Activated CD8-positive, alpha-beta memory T cell treated with anti-CD3 and anti-CD28 coated beads for 36 hours (primary cell): ENCODE results near the gene SDK1. TPM values are rescaled to one million over a fixed set of nuclear protein-coding genes. Genes with fewer than 3 reads are reported as not detected.

Experiments
- CTCF ChIA-PET: fragments of 350-600 bp; sonication (Branson Sonifier 250); formaldehyde crosslinking; loops from one replicate; lab custom pipeline; 2021; ENCODE audit warnings: antibody characterized with exemption; lab: Charles Lee
- POLR2A ChIA-PET: fragments of 350-600 bp; sonication (Branson Sonifier 250); formaldehyde crosslinking; loops from one replicate; lab custom pipeline; 2021; ENCODE audit warnings: antibody characterized with exemption; lab: Charles Lee
- total RNA-seq, 2 experiments: library from RNA; stranded (reverse); gene quantifications; one replicate each; pipeline ENCODE4 v1.2.3, GENCODE V29; 2021

SDK1 gene
- under 1 TPM; 0.15 to 0.50 TPM for total RNA-seq

- CTCF ChIA-PET, result interaction anchor here (0.6 to 1.3 kb wide), 2 partner anchors 9 to 1123 kb away, joined by 3 to 4 read pairs; no protein-coding TSS in a partner anchor
- POLR2A ChIA-PET, result no interaction called here
Observed at GRCh38 chr7:3300651-3301448, at the start of gene SDK1. TSS of gene SDK1 (plus strand) at chr7:3301252. CDS start at chr7:3301587, 335 bp downstream.

DNA sequence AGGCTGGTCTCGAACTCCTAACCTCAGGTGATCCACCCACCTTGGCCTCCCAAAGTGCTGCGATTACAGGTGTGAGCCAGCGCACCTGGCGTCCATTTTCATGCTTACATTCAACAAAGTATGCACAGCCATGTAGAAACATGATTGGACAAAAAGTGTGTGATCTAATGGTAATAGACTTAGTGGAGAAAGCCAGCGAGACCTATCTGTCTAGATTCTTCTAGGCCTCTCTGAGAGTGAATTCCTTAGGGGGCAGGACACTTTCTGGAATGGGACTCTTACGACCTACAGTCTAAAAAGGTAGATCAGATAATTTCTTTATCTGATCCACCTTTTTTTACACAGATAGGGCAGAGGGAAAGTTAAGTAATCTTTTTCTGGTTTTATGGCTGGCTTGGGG, 46.3 kb upstream of the SDK1 start:
- CTCF ChIA-PET, result no interaction called here
- POLR2A ChIA-PET, result no interaction called here

GRCh38 chr7:3259711-3260400, 41.2 kb upstream of the SDK1 start:
- ChIA-PET POLR2A (no interaction called here), CTCF (no interaction called here)

- ChIA-PET CTCF (no interaction called here), POLR2A (no interaction called here)
Observed at GRCh38 chr7:3260401-3260715, 40.7 kb upstream of the SDK1 start.

DNA sequence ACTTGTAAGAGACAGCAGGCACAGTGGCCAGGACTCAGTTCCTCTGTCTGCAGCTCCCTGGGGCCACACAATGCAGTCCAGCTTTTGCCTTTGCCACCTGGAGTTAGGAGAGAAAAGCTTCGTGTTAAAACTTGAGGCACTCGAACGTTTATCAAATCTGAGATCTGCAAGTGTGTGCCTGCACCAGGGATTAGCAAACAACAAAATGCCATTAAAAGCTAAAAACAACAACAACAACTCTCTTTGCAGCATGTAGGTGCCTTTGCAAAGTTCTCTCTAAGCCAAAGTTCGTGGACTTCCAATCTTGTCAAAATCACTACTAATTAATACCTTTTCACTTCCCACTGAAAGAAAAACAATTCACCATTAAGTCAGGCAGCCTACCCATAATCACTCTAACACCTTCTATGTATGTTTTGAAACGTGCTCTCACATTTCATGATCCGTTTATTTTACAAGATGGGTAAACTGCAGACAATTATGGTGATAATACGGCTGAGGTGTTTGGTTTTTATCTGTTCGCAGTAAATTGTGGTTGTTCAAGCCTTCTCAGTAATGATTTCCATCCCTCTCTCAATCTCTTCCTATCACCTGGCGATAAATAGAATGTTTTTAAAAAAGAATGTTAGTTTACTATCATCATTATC, 36.2 kb upstream of the SDK1 start:
- ChIA-PET CTCF (no interaction called here), POLR2A (no interaction called here)

DNA sequence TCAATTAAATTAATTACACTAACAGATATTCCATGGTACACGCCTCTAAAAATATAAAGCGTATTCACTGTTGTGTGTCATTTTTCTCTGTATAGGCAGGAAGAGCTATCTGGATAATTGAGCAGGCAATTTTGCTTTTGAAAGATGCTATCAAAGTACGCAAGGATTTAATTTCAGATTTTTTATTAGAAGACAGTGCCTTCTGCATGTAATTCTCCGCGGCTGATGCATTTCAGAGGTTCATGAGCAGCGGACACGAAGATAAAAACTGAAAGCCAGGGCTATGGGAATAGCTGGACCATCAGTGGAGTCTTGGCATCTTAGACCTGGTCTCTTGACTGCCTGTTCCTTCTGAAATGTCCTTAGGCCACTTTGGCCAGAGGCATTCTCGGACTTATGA, 35.7 kb upstream of the SDK1 start:
- ChIA-PET POLR2A (no interaction called here), CTCF (no interaction called here)

- ChIA-PET POLR2A (no interaction called here), CTCF (no interaction called here)
Observed at GRCh38 chr7:3266240-3266639, 34.8 kb upstream of the SDK1 start.

DNA sequence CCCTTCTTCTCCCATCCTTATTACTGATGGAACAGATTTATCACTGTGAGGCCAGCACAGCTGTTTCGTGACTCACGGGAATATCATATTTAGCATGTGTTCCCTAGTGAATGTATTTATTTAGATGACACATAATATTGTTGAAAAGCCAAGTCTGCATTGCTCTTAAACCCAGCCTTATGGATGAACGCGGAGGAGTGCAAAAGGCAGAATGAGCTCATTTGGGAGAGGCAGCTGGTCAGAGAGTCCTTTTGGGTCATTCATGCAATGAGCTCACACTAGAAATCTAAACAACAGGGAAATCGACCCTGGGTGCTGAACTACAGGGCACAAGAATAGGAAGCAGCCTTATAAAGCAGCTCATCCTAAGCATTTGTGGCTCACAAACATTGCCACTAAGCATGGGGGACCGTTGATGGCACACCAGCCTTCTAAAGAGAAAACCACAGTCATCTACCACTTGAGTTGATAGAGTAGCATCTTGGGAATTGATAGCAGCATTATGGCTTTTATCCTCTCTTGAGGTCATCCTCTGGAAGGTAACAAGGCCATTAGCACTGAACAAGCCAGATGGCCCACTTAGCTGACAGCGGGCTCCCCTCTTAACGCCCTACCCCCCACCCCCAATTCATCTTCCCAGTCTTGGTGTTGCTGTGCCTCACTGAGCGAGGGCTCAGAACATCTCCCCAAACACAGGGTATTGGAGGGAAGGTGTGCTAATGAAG, 32.9 kb upstream of the SDK1 start:
- POLR2A ChIA-PET, result no interaction called here
- CTCF ChIA-PET, result no interaction called here

- POLR2A ChIA-PET, result no interaction called here
Observed at GRCh38 chr7:3270362-3270761, 30.7 kb upstream of the SDK1 start.

GRCh38 chr7:3271298-3271697, 29.8 kb upstream of the SDK1 start:
- POLR2A ChIA-PET, result no interaction called here

More at GRCh38 chr7:3270362-3270761, 30.7 kb upstream of the SDK1 start:
- CTCF ChIA-PET, result no interaction called here

GRCh38 chr7:3272691-3273141, 28.3 kb upstream of the SDK1 start:
- CTCF ChIA-PET, result no interaction called here
- POLR2A ChIA-PET, result no interaction called here

More at GRCh38 chr7:3271298-3271697, 29.8 kb upstream of the SDK1 start:
- CTCF ChIA-PET, result no interaction called here

DNA sequence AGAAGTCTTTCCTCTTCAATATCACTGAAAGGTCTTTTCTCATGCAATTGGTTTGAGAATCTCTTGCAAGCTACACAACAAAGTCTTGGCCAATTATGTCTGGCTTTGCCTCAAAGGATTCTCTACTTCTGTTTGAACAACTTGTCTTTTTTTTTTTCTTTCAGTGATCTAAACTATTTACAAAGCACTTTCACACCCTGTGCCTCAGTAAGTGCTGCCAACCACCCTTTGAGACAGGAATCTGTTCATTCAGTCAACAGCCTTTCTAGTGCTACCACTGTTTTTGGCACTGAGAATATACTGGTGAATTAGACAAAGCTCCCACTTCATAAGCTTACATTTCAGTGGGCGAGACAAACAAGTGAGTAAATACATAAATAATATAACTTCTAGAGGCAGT, 26.9 kb upstream of the SDK1 start:
- POLR2A ChIA-PET, result no interaction called here
- CTCF ChIA-PET, result interaction anchor here (0.6 kb wide), 1 partner anchor 584 kb away, joined by 4 read pairs; no protein-coding TSS in a partner anchor

GRCh38 chr7:3277604-3278572, 23.2 kb upstream of the SDK1 start:
- ChIA-PET POLR2A (no interaction called here), CTCF (no interaction called here)

GRCh38 chr7:3279147-3279818, 21.8 kb upstream of the SDK1 start:
- ChIA-PET CTCF (no interaction called here), POLR2A (no interaction called here)

DNA sequence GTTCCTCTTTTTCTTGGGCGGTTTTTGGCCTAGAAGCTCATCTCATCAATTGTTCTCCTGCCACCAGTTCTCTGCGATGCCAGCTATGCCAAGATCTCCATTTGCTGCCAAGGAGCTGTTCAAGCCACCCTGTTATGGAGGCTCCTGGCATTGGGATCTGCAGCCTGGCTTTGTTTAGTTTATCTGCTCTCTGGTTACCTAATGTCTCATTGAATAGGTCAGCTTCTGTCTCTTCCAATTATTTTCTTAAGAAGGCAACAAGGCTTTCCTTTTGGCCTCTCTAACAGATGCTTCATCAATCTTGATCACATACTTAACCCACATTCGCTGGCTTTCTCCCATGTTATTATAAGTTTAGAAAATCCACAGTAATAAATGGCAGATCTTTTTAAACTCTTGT, 20.6 kb upstream of the SDK1 start:
- CTCF ChIA-PET, result no interaction called here
- POLR2A ChIA-PET, result interaction anchor here (0.6 kb wide), 1 partner anchor 1619 kb away, joined by 3 read pairs; no protein-coding TSS in a partner anchor

- ChIA-PET POLR2A (interaction anchor here (0.6 kb wide), 1 partner anchor 1619 kb away, joined by 3 read pairs; no protein-coding TSS in a partner anchor), CTCF (no interaction called here)
Observed at GRCh38 chr7:3280946-3281656, 20.0 kb upstream of the SDK1 start.

DNA sequence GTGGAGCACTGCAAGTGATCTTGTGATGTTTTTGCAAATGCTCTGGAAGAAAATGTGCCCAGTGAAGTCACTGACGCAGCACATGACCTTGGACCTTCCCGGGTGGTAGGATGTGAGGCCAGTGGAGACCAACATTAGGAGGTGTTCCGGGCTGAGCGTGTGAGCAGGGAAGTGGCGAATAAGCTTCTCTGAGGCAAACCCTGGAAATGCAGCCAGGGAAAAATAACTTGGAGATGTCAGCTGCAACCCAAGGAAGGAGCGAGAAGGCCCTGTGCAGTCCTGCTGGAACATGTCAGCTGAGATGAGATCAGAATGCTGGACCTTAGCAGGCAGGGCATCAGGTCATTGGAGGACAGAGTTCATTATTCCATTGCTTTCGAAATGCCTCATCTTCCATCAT, 18.6 kb upstream of the SDK1 start:
- POLR2A ChIA-PET, result no interaction called here
- CTCF ChIA-PET, result no interaction called here
